ENCODE measurements around the gene UBE3D.

The UBE3D gene

DNA sequence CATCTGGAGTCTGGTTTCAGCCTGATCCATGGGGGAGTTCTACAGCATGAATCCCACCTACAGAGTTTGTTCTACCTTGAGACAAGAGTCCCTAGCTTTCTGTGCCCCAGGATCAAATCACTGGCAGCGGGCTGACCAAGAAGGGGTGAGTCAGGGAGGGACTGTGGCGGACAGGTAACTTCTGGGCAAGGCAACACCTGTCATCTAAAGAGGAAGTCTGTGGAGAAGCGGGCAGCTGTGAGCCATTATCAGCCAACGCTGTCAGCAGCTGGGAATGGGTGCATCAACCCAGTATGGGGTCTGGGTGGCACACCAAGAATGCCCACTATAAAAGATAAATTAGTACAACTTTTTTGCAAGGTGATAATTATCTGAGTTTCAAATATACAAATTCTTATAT lies 45.9 kb downstream of the UBE3D start:
- TF ChIP-seq, protein P1, sequence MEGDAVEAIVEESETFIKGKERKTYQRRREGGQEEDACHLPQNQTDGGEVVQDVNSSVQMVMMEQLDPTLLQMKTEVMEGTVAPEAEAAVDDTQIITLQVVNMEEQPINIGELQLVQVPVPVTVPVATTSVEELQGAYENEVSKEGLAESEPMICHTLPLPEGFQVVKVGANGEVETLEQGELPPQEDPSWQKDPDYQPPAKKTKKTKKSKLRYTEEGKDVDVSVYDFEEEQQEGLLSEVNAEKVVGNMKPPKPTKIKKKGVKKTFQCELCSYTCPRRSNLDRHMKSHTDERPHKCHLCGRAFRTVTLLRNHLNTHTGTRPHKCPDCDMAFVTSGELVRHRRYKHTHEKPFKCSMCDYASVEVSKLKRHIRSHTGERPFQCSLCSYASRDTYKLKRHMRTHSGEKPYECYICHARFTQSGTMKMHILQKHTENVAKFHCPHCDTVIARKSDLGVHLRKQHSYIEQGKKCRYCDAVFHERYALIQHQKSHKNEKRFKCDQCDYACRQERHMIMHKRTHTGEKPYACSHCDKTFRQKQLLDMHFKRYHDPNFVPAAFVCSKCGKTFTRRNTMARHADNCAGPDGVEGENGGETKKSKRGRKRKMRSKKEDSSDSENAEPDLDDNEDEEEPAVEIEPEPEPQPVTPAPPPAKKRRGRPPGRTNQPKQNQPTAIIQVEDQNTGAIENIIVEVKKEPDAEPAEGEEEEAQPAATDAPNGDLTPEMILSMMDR (IDR thresholded peaks at IDR 0.05): no peak

GRCh38 chr6:83008626-83009025 lies 57.0 kb downstream of the UBE3D start:
- TF ChIP-seq, protein P1 (IDR thresholded peaks at IDR 0.05): no peak

DNA sequence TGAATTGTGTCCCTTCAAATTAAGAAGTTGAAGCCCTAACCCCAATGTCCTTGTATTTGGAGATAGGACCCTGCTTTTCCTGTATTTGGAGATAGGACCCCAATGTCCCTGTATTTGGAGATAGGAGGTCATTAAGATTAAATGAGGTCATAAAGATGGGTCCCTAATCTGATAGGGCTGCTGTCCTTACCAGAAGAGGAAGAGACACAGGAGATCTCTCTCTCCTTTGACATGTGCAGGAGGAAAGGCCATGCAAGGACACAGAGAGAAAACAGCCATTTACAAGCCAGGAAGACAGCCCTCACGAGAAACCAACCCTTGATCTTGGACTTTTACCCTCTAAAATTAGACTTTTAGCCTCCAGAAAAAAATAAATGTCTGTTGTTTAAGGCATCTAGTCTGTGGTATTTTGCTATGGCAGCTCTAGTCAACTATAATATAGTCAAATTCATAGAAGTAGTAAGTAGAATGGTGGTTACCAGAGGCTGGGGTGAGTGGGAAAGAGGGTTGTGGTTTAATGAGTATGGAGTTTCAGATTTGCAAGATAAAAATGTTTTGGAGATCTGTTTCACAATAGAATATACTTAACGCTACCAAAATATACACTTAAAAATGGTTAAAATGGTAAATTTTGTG lies 59.3 kb downstream of the UBE3D start:
- TF ChIP-seq, protein P1 (IDR thresholded peaks at IDR 0.05): no peak

GRCh38 chr6:82996156-82996555 lies 69.5 kb downstream of the UBE3D start:
- TF ChIP-seq, protein P1 (IDR thresholded peaks at IDR 0.05): no peak

GRCh38 chr6:82995066-82995465 lies 70.6 kb downstream of the UBE3D start:
- TF ChIP-seq, protein P1 (IDR thresholded peaks at IDR 0.05): no peak

GRCh38 chr6:82989736-82990290 lies 75.8 kb downstream of the UBE3D start:
- TF ChIP-seq, protein P1 (IDR thresholded peaks at IDR 0.05): no peak

GRCh38 chr6:82988930-82989351 lies 76.7 kb downstream of the UBE3D start:
- TF ChIP-seq, protein P1 (IDR thresholded peaks at IDR 0.05): no peak
